T-helper 17 cell (primary cell): Measurements from ENCODE around the gene ZNF202. TPM values are rescaled to one million over a fixed set of nuclear protein-coding genes. Genes with fewer than 3 reads are reported as not detected.
"Not testable (repeated sequence)": the region's sequence is repeated elsewhere in the genome, so short reads cannot be mapped to it uniquely, and the experiment has no call there.

Experiments
- ATAC-seq: fragments of 150-1000 bp; cut with Tn5 transposase; 2 replicates; pipeline ENCODE4 v1.10.0; 2021; ENCODE audit warnings: mild to moderate bottlenecking, moderate library complexity
- DNase-seq, 3 donors: peaks; one replicate each; pipeline versions ENCODE4 v3.0.0 to v3.0.0-alpha.2; 2020 to 2021
- H3K9me3 ChIP-seq: one replicate; pipeline ENCODE4 v1.7.0; 2013; ENCODE audit warnings: low read length, mild to moderate bottlenecking; ENCODE audit not compliant: control insufficient read depth, poor library complexity, severe bottlenecking
- H3K27ac Mint-ChIP-seq: one replicate; pipeline ENCODE4 v1.8.0; 2022; ENCODE audit warnings: mild to moderate bottlenecking, moderate library complexity, mixed read lengths
- H3K27me3 Mint-ChIP-seq: one replicate; pipeline ENCODE4 v1.8.0; 2022; ENCODE audit warnings: mixed read lengths
- H3K36me3 Mint-ChIP-seq: one replicate; pipeline ENCODE4 v1.8.0; 2022; ENCODE audit warnings: low read depth, mixed read lengths
- H3K4me1 Mint-ChIP-seq: one replicate; pipeline ENCODE4 v1.8.0; 2022; ENCODE audit warnings: mild to moderate bottlenecking, mixed read lengths
- H3K4me3 Mint-ChIP-seq: one replicate; pipeline ENCODE4 v1.8.0; 2022; ENCODE audit warnings: mild to moderate bottlenecking, moderate library complexity, mixed read lengths
- total RNA-seq, 4 donors: library from RNA in 2 of 4; stranded (reverse) in 2 of 4; gene quantifications; one replicate each; pipeline ENCODE4 v1.2.3 and lab custom pipeline; 2022 to 2026

The ZNF202 gene
- total RNA-seq, 2 donors from 2014 or later, result 11.4 to 11.5 TPM

GRCh38 chr11:123725995-123726655 lies 15.3 kb downstream of the ZNF202 start:
- no peak for ATAC-seq
- H3K4me1 Mint-ChIP-seq, result no peaks in the 10 kb centered on the region
- no peak for DNase-seq
- H3K9me3 ChIP-seq, result peaks cover 3% of the 10 kb centered on the region
- no peak overlapping the region for H3K27ac Mint-ChIP-seq
- no peak overlapping the region for H3K4me3 Mint-ChIP-seq
- no peaks in the 10 kb centered on the region for H3K27me3 Mint-ChIP-seq
- H3K36me3 Mint-ChIP-seq, result peaks cover 20% of the 10 kb centered on the region

GRCh38 chr11:123719452-123719851 lies 22.0 kb downstream of the ZNF202 start:
- H3K27ac Mint-ChIP-seq, result no peak overlapping the region
- H3K4me1 Mint-ChIP-seq, result no peaks in the 10 kb centered on the region
- H3K9me3 ChIP-seq, result no peaks in the 10 kb centered on the region
- H3K36me3 Mint-ChIP-seq, result peaks cover 9% of the 10 kb centered on the region
- ATAC-seq, result no peak
- H3K27me3 Mint-ChIP-seq, result peaks cover 38% of the 10 kb centered on the region
- no peak overlapping the region for H3K4me3 Mint-ChIP-seq
- no peak for DNase-seq

- Mint-ChIP-seq H3K36me3 (peaks cover 9% of the 10 kb centered on the region), H3K27me3 (peaks cover 44% of the 10 kb centered on the region), H3K27ac (no peak overlapping the region), H3K4me1 (no peaks in the 10 kb centered on the region), H3K4me3 (no peak overlapping the region)
- no peaks in the 10 kb centered on the region for H3K9me3 ChIP-seq
- no peak for DNase-seq
- no peak for ATAC-seq
These were observed 23.0 kb downstream of the ZNF202 start for GRCh38 chr11:123718469-123718868.

DNA sequence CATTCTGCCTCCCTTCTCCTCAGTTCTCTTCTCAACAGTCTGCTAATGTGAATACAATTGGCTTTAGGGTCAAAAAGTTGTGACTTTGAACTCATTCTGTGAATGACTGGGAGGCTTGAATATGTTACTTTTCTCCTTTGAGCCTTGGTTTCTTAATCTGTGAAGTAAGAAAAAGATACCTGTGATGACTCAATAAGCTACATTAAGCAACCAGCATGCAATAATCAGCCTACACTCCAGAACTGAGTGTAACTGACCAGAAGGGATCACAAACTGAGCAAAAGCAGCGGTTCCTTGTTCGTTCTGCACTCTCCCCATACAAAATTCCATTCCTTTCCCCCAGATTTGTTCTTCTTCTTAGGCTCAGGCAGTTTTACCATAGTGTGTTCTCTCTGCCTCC lies 23.4 kb downstream of the ZNF202 start:
- peaks cover 9% of the 10 kb centered on the region for H3K36me3 Mint-ChIP-seq
- no peaks in the 10 kb centered on the region for H3K9me3 ChIP-seq
- no peak for ATAC-seq
- no peak overlapping the region for H3K4me3 Mint-ChIP-seq
- DNase-seq, result no peak
- no peaks in the 10 kb centered on the region for H3K4me1 Mint-ChIP-seq
- peaks cover 44% of the 10 kb centered on the region for H3K27me3 Mint-ChIP-seq
- no peak overlapping the region for H3K27ac Mint-ChIP-seq

GRCh38 chr11:123712627-123713026 lies 28.8 kb downstream of the ZNF202 start:
- H3K4me3 Mint-ChIP-seq, H3K27ac Mint-ChIP-seq, ATAC-seq, H3K4me1 Mint-ChIP-seq, DNase-seq, H3K9me3 ChIP-seq, H3K36me3 Mint-ChIP-seq: not testable (repeated sequence)
- peaks cover 54% of the 10 kb centered on the region for H3K27me3 Mint-ChIP-seq

- peaks cover 34% of the 10 kb centered on the region for H3K27me3 Mint-ChIP-seq
- no peak overlapping the region for H3K27ac Mint-ChIP-seq
- no peaks in the 10 kb centered on the region for H3K36me3 Mint-ChIP-seq
- peak in 1 of 3 donors; percentile 20 for DNase-seq
- H3K4me1 Mint-ChIP-seq, result peaks cover 6% of the 10 kb centered on the region
- no peak overlapping the region for H3K4me3 Mint-ChIP-seq
- H3K9me3 ChIP-seq, result no peaks in the 10 kb centered on the region
- peak; percentile 58 for ATAC-seq
These were observed 33.8 kb downstream of the ZNF202 start for GRCh38 chr11:123707606-123708205.

GRCh38 chr11:123707206-123707605 lies 34.3 kb downstream of the ZNF202 start:
- no peak overlapping the region for H3K4me3 Mint-ChIP-seq
- peaks cover 6% of the 10 kb centered on the region for H3K4me1 Mint-ChIP-seq
- peaks cover 38% of the 10 kb centered on the region for H3K27me3 Mint-ChIP-seq
- H3K9me3 ChIP-seq, result no peaks in the 10 kb centered on the region
- no peak for ATAC-seq
- no peak for DNase-seq
- no peaks in the 10 kb centered on the region for H3K36me3 Mint-ChIP-seq
- H3K27ac Mint-ChIP-seq, result no peak overlapping the region

DNA sequence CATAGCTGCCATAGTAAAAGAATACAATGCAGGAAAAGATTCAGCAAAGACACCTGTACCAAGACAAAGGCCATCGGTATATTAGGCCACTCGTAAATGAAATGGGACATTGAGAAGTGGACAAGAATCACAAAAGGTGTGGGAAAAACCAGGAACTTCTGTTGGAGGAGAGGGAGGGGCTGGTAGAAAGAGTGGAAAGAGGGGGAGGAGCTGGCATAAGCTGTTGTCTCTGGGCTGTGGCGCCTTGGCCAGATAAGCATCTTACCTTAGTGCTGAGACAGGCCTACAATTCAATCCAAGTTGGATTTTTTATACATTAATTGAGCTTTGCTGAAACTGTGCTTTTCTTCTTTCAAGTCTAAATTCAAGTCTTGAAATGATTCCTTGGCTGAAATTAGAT lies 37.1 kb downstream of the ZNF202 start:
- Mint-ChIP-seq H3K27ac (no peak overlapping the region), H3K27me3 (peaks cover 32% of the 10 kb centered on the region), H3K36me3 (no peaks in the 10 kb centered on the region), H3K4me3 (no peak overlapping the region), H3K4me1 (peaks cover 2% of the 10 kb centered on the region)
- no peak for ATAC-seq
- no peak for DNase-seq
- H3K9me3 ChIP-seq, result no peaks in the 10 kb centered on the region

GRCh38 chr11:123702696-123703095 lies 38.8 kb downstream of the ZNF202 start:
- no peak for ATAC-seq

GRCh38 chr11:123702139-123702538 lies 39.3 kb downstream of the ZNF202 start:
- DNase-seq (no peak), ATAC-seq (no peak)
- no peak overlapping the region for H3K4me3 Mint-ChIP-seq

More at GRCh38 chr11:123702696-123703095, 38.8 kb downstream of the ZNF202 start:
- peaks cover 4% of the 10 kb centered on the region for H3K4me1 Mint-ChIP-seq
- no peak overlapping the region for H3K4me3 Mint-ChIP-seq
- H3K27ac Mint-ChIP-seq, result no peak overlapping the region
- no peak for DNase-seq
- peaks cover 49% of the 10 kb centered on the region for H3K27me3 Mint-ChIP-seq
- no peaks in the 10 kb centered on the region for H3K9me3 ChIP-seq
- H3K36me3 Mint-ChIP-seq, result no peaks in the 10 kb centered on the region

GRCh38 chr11:123700772-123701171 lies 40.7 kb downstream of the ZNF202 start:
- Mint-ChIP-seq H3K36me3 (no peaks in the 10 kb centered on the region), H3K27ac (no peak overlapping the region), H3K27me3 (peaks cover 66% of the 10 kb centered on the region), H3K4me1 (peaks cover 2% of the 10 kb centered on the region), H3K4me3 (no peak overlapping the region)
- ATAC-seq (no peak), DNase-seq (no peak)
- no peaks in the 10 kb centered on the region for H3K9me3 ChIP-seq

More at GRCh38 chr11:123702139-123702538, 39.3 kb downstream of the ZNF202 start:
- Mint-ChIP-seq H3K27ac (no peak overlapping the region), H3K36me3 (no peaks in the 10 kb centered on the region), H3K4me1 (peaks cover 2% of the 10 kb centered on the region), H3K27me3 (peaks cover 54% of the 10 kb centered on the region)
- H3K9me3 ChIP-seq, result no peaks in the 10 kb centered on the region

GRCh38 chr11:123698546-123699127 lies 42.8 kb downstream of the ZNF202 start:
- no peaks in the 10 kb centered on the region for H3K9me3 ChIP-seq
- Mint-ChIP-seq H3K27me3 (peaks cover 72% of the 10 kb centered on the region), H3K27ac (no peak overlapping the region), H3K4me1 (peaks cover 2% of the 10 kb centered on the region), H3K4me3 (no peak overlapping the region), H3K36me3 (no peaks in the 10 kb centered on the region)
- ATAC-seq (no peak), DNase-seq (no peak)

- Mint-ChIP-seq H3K4me1 (peaks cover 2% of the 10 kb centered on the region), H3K4me3 (no peak overlapping the region), H3K36me3 (no peaks in the 10 kb centered on the region), H3K27me3 (peaks cover 80% of the 10 kb centered on the region), H3K27ac (no peak overlapping the region)
- DNase-seq, result no peak
- no peaks in the 10 kb centered on the region for H3K9me3 ChIP-seq
- ATAC-seq, result no peak
These were observed 45.3 kb downstream of the ZNF202 start for GRCh38 chr11:123696183-123696582.
